GM12873 (cell line): ENCODE measurements around the gene RAB4B.

Source experiments
- CTCF ChIP-seq: IDR thresholded peaks from 2 replicates; pipeline ENCODE4 v1.5.1; 2012; ENCODE audit warnings: low read depth, mild to moderate bottlenecking, moderate library complexity, low read length, control low read depth; ENCODE audit not compliant: insufficient read depth; ENCODE audit errors: missing control alignments

RAB4B gene

DNA sequence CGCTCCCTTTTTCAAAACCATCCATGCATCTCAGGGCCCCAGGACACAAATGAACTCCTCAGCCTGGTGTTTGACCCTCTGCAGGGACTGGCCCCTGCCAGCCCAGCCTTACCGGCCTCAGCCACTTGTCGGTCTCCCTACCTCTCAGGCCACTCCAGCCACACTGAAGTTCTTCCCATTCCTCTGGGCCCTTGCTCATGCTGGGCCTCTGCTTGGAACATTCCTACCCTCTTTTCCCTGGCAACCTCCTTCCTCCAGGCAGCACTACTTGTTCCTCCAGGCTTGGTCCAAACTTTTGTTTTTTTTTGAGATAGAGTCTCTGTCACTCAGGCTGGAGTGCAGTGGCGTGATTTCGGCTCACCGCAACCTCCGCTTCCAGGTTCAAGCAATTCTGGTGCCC lies 13.3 kb downstream of the RAB4B start:
- TF ChIP-seq CTCF = no peak

DNA sequence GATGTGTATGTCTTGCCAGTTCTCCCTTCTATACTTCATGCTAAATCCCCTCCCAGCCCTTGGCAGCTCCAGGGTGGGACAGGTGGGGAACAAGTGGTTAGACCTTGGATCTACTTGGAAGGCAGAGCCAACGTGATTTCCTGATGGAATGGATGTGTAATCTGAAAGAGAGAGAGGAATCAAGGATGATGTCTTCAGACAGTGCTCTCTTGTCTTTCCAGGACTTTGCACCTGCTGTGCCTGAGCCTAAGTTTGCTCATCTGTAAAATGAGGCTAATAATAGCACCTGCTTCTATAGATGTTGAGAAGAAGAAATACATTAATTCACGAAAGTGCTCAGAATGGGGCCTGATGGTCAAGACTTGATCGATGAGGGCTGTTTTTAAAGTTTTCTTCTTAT lies 13.9 kb downstream of the RAB4B start:
- TF ChIP-seq CTCF = no peak

DNA sequence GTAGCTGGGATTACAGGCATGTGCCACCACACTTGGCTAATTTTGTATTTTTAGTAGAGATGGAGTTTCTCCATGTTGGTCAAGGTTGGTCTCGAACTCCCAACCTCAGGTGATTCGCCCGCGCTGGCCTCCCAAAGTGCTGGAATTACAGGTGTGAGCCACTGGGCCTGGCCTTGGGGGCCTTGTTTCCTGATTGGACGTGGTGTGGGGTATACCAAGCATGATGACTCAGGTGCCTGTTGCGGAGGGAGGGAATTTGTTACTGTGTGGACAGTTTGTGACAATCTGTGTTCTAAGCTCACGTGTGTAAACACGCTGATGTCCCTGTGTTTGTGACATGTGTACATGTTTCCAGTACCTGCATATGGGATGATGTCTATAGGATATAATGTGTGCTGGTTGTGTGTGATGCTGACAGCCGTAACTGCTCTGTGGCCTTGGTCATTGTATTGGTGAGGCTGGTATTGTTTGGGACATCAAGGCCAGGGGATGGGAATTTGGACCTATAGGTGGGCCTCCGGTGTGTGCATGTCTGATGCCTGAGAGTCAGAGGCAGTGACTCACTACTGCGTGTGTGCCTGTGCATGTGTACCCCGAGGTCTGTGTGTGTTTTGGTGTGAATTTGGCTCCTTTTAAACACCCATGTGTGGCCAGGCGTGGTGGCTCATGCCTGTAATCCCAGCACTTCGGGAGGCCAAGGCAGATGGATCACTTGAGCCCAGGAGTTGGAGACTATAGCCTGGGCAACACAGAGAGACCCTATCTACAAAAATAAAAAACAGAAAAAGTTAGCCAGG lies 19.3 kb downstream of the RAB4B start:
- no peak for TF ChIP-seq CTCF

- peak; percentile 54 for TF ChIP-seq CTCF
These were observed 20.1 kb downstream of the RAB4B start for GRCh38 chr19:40797963-40798682.

DNA sequence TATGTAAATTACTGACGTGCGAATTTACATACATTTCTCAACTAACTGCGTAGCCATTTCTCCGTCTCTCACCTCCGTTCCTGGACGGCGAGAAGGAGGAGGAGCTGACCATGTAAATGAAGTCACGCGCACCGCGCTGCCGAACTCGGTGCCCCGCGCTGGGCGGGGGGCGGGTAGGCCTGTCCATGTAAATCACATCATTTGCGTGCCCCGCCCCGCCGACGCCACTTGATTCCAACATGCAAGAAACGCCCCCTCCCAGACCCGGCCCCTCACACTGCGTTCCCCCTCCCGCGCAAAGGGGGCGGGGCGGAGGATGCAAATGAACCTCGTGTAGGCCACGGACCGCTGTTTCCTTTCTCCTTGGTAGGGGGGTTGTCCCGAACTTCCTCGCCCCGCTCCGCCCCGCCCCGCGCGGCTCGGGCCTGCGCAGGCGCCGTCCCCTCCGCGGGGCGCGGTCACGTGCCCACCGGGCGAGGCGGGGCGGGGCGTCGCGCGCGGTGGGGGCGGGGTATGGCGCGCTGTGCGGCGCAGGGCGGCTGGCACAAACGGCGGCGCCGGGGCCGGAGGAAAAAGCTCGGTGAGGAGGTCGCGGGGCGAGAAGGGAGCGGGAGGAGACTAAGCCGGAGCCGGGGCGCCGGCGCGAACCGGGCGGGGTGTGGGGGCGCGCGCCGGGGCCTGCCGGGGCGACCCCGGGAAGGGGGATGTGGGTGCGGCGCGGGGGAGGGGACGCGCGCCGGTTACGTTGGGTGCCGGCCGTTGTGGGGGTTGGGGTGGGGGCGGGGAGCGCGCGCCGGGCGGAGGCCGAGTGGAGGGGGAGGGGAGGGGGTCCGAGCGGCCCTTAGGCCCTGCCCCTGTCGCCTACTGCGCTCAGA lies 20.9 kb downstream of the RAB4B start, which contains the start of gene EGLN2:
Gene EGLN2, plus strand, starts transcription at position 509 of the 875 bp plus-strand sequence. CDS start 1,382 bp downstream, outside the sequence.
- TF ChIP-seq CTCF = no peak

DNA sequence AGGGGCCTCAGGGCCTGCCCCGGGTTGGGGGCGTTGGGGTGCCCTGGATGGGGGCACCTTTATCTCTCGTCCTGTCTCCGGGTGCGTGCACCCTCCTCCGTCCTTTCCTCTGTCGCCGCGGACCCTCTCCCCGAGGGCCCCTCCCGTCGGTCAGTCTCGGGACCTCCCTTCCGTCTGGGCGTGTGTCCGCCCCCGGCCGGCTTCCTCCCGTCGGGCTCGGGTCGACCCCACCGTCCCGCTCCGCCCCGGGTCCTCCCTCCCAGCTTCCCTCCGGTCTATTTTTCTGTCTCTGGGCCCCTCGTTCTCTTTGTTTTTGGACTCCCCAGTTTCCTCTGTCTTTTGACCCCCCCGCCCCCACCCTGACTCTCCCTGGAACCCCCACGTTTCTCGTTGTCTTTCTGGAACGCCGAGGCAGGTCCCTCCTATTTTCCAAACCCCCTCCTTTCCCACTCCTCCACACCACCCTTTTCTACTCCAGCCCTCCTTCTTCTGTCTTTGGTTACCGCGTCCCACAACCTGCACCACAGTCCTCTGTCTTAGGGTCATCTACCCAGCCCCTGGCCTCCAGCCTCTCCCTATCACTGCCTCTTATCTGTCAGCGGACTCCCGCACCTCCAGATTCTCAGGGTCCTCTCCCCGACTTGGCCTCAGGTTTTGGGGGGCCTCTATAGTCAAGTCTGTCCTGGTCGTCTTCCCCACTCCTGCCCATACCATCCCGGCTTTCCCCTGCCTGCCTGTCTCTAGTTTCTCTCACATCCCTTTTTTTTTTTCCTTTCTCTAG lies 21.7 kb downstream of the RAB4B start:
- no peak for TF ChIP-seq CTCF
